Omental fat pad (tissue), 4 donors: ENCODE data around the gene PPDPF. TPM values are rescaled to one million over a fixed set of nuclear protein-coding genes. Genes with fewer than 3 reads are reported as not detected.

Source experiments
- ATAC-seq: fragments of 150-250 bp; one replicate; pipeline ENCODE4 v1.9.1; 2016; ENCODE audit warnings: mild to moderate bottlenecking, moderate library complexity; ENCODE audit not compliant: low FRiP score
- DNase-seq: peaks from one replicate; pipeline ENCODE4 v3.0.0-alpha.2; 2019; ENCODE audit warnings: low spot score
- CTCF ChIP-seq, 3 donors: fragments of 450-650 bp; IDR thresholded peaks; one replicate each; pipeline ENCODE4 v1.5.1; 2016 to 2017; ENCODE audit warnings: antibody characterized with exemption in 3 of 3, mild to moderate bottlenecking in 3 of 3, moderate library complexity in 2 of 3
- total RNA-seq, 4 donors: library from RNA; depleted of rRNA; stranded (reverse); fragments of >200 nt; gene quantifications; one replicate each; pipeline ENCODE4 v1.1.0, GENCODE V29; 2016

PPDPF gene
- total RNA-seq, 4 donors from 2014 or later, result 22.2 to 108 (median 75.8) TPM

DNA sequence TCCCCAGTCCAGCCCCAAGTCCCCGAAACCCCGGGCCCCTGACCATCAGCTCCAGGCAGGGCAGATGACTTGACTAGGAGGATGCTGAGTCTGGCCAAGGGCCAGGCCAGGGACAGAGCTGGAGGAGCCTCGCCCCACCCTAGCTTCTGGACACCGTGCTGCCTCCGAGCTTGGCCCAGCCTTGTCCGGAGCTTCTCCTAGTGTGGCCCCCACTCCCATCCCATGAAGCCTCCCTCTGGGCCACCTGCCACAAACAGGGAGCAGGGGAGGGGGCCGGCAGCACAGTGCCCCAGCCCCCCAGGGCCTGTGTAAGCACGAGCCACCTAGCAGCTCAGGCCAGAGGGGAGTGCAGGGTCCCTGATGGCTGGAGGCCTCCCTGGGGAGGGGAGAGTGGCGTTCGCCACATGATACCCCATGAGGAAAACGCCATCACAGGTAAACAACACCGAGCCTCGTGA is 27.0 kb upstream of the PPDPF start:
- no peak for DNase-seq
- no peak for ATAC-seq
- TF ChIP-seq CTCF (IDR thresholded peaks at IDR 0.05), result no peak

- ATAC-seq, result no peak
- TF ChIP-seq CTCF (IDR thresholded peaks at IDR 0.05), result no peak
- no peak for DNase-seq
Measured at GRCh38 chr20:63494084-63494419, 26.5 kb upstream of the PPDPF start.

- DNase-seq (no peak), ATAC-seq (no peak)
- no peak for TF ChIP-seq CTCF (IDR thresholded peaks at IDR 0.05)
Measured at GRCh38 chr20:63494420-63495166, 26.0 kb upstream of the PPDPF start.

- ATAC-seq (no peak), DNase-seq (no peak)
- no peak for TF ChIP-seq CTCF (IDR thresholded peaks at IDR 0.05)
Measured at GRCh38 chr20:63495167-63495720, 25.3 kb upstream of the PPDPF start.

DNA sequence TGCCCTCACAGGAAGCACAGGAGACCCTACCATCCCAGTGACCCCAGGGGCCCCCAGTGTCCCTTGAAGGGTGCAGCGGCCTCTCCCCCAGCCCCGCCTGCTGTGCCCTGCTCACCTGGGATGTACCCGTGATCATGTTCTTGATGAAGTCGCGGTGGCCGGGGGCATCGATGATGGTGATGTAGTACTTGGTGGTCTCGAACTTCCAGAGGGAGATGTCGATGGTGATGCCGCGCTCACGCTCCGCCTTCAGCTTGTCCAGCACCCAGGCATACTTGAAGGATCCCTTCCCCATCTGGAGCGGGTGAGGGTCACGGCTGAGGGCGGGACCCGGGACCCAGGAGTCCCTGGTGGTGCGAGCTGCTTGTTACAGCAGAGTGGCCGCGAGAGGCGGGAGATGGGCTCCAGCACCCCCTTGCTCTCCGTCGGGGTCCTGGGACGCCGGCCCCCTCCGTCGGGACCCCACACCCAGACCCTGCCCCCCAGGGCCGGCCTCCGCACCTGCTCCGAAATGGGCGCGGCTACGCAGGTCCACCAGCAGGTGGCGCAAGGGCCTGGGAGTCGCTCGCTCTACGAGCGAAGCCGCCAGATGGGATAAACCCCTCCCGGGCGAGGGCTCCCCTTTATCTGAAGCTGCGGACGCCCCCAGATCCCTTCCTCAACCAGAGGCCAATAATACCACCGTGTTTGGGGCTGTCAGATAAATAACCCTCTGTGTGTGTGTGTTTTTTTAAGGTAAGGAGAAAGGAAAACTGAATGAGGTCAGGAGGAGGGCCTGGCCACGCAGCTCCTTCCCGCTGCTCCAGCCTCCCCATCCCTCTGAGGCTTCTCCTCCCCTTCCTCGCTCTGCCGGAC is 24.6 kb upstream of the PPDPF start:
- peak in 1 of 3 donors; percentile 59 for TF ChIP-seq CTCF (IDR thresholded peaks at IDR 0.05)
- ATAC-seq (peak; percentile 4), DNase-seq (peak; percentile 58)

GRCh38 chr20:63496596-63497120 is 23.9 kb upstream of the PPDPF start:
- DNase-seq, result no peak
- peak; percentile 7 for ATAC-seq
- TF ChIP-seq CTCF (IDR thresholded peaks at IDR 0.05), result no peak
